UCSD-AML1 (cell line): ENCODE measurements around the gene PHETA1.
"Not testable (repeated sequence)": the region's sequence is repeated elsewhere in the genome, so short reads cannot be mapped to it uniquely, and the experiment has no call there.

ENCODE experiments used
- DNase-seq: peaks from one replicate; lab custom pipeline; 2025; ENCODE audit not compliant: unreplicated experiment; lab: John Stamatoyannopoulos, UW

The PHETA1 gene

GRCh38 chr12:111351026-111351425 lies 17.9 kb downstream of the PHETA1 start:
- no peak for DNase-seq

GRCh38 chr12:111349748-111350520 lies 19.0 kb downstream of the PHETA1 start:
- DNase-seq, result no peak

- no peak for DNase-seq
These were observed 19.7 kb downstream of the PHETA1 start for GRCh38 chr12:111349101-111349747.

GRCh38 chr12:111347891-111348644 lies 20.8 kb downstream of the PHETA1 start:
- no peak for DNase-seq

- no peak for DNase-seq
These were observed 24.5 kb downstream of the PHETA1 start for GRCh38 chr12:111344254-111344875.

GRCh38 chr12:111343181-111343580 lies 25.7 kb downstream of the PHETA1 start:
- no peak for DNase-seq

GRCh38 chr12:111342376-111342775 lies 26.5 kb downstream of the PHETA1 start:
- no peak for DNase-seq

- DNase-seq, result no peak
These were observed 27.3 kb downstream of the PHETA1 start for GRCh38 chr12:111341426-111342065.

GRCh38 chr12:111340680-111341079 lies 28.2 kb downstream of the PHETA1 start:
- DNase-seq, result not testable (repeated sequence)

- DNase-seq, result no peak
These were observed 28.7 kb downstream of the PHETA1 start for GRCh38 chr12:111340231-111340630.

- no peak for DNase-seq
These were observed 29.5 kb downstream of the PHETA1 start for GRCh38 chr12:111339321-111339938.

GRCh38 chr12:111338096-111338495 lies 30.8 kb downstream of the PHETA1 start:
- no peak for DNase-seq

- no peak for DNase-seq
These were observed 31.5 kb downstream of the PHETA1 start for GRCh38 chr12:111337371-111337770.

- not testable (repeated sequence) for DNase-seq
These were observed 32.5 kb downstream of the PHETA1 start for GRCh38 chr12:111336411-111336810.

- no peak for DNase-seq
These were observed 33.1 kb downstream of the PHETA1 start for GRCh38 chr12:111335811-111336210.

- not testable (repeated sequence) for DNase-seq
These were observed 33.6 kb downstream of the PHETA1 start for GRCh38 chr12:111335301-111335700.

- no peak for DNase-seq
These were observed 34.4 kb downstream of the PHETA1 start for GRCh38 chr12:111334393-111334915.

- peak; percentile 50 for DNase-seq
These were observed 37.8 kb downstream of the PHETA1 start for GRCh38 chr12:111330800-111331752.

GRCh38 chr12:111328138-111328537 lies 40.8 kb downstream of the PHETA1 start:
- DNase-seq, result no peak
